DND-41 (cell line): ENCODE data around the gene IBTK.
"Not testable (repeated sequence)": the region's sequence is repeated elsewhere in the genome, so short reads cannot be mapped to it uniquely, and the experiment has no call there.

ENCODE experiments used
- EZH2 ChIP-seq: IDR thresholded peaks from 3 replicates; pipeline ENCODE4 v1.6.1; 2012; ENCODE audit warnings: borderline replicate concordance, low read depth, mild to moderate bottlenecking, moderate library complexity, low read length, inconsistent platforms; ENCODE audit not compliant: severe bottlenecking
- TF ChIP-seq, protein P1 (sequence below): IDR thresholded peaks from 2 replicates; pipeline ENCODE4 v1.5.1; 2012; ENCODE audit warnings: borderline replicate concordance, low read length, moderate library complexity, mild to moderate bottlenecking; ENCODE audit not compliant: poor library complexity, severe bottlenecking; ENCODE audit errors: extremely low read depth

GRCh38 chr6:82281550-82281949 lies 34.0 kb upstream of the IBTK start:
- TF ChIP-seq, protein P1, sequence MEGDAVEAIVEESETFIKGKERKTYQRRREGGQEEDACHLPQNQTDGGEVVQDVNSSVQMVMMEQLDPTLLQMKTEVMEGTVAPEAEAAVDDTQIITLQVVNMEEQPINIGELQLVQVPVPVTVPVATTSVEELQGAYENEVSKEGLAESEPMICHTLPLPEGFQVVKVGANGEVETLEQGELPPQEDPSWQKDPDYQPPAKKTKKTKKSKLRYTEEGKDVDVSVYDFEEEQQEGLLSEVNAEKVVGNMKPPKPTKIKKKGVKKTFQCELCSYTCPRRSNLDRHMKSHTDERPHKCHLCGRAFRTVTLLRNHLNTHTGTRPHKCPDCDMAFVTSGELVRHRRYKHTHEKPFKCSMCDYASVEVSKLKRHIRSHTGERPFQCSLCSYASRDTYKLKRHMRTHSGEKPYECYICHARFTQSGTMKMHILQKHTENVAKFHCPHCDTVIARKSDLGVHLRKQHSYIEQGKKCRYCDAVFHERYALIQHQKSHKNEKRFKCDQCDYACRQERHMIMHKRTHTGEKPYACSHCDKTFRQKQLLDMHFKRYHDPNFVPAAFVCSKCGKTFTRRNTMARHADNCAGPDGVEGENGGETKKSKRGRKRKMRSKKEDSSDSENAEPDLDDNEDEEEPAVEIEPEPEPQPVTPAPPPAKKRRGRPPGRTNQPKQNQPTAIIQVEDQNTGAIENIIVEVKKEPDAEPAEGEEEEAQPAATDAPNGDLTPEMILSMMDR = not testable (repeated sequence)
- TF ChIP-seq EZH2 = not testable (repeated sequence)
